ENCODE data around the gene ABCF2.

The ABCF2 gene

GRCh38 chr7:151257990-151258389, 31.0 kb upstream of the ABCF2 start:
- TF ChIP-seq CTCF (IDR thresholded peaks at IDR 0.05) = no peak

- no peak for TF ChIP-seq CTCF (IDR thresholded peaks at IDR 0.05)
Observed at GRCh38 chr7:151256410-151257045, 29.5 kb upstream of the ABCF2 start.

- no peak for TF ChIP-seq CTCF (IDR thresholded peaks at IDR 0.05)
Observed at GRCh38 chr7:151255390-151255789, 28.4 kb upstream of the ABCF2 start.

GRCh38 chr7:151254851-151255250, 27.8 kb upstream of the ABCF2 start:
- TF ChIP-seq CTCF (IDR thresholded peaks at IDR 0.05) = no peak

GRCh38 chr7:151254316-151254715, 27.3 kb upstream of the ABCF2 start:
- no peak for TF ChIP-seq CTCF (IDR thresholded peaks at IDR 0.05)

GRCh38 chr7:151252961-151253711, 26.1 kb upstream of the ABCF2 start:
- TF ChIP-seq CTCF (IDR thresholded peaks at IDR 0.05) = no peak

DNA sequence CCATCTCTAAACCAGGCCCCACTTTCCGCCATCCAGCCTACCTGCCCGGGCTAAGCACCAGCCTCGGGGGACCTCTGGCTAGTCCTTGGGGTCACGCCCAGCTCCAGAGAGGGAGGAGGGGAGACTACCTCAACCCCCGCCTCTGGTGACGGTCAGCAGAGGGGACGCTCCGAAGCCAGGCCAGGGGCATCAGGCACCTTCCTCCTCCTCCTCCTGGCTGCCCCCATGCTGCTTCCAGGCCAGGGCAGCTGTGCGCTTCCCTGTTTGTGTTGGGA, 25.5 kb upstream of the ABCF2 start:
- no peak for TF ChIP-seq CTCF (IDR thresholded peaks at IDR 0.05)

All from LNCAP (cell line).